Hematopoietic multipotent progenitor cell (in vitro differentiated cells): ENCODE results near the gene ZNF300. TPM values are rescaled to one million over a fixed set of nuclear protein-coding genes. Genes with fewer than 3 reads are reported as not detected.
"Not testable (repeated sequence)": the region's sequence is repeated elsewhere in the genome, so short reads cannot be mapped to it uniquely, and the experiment has no call there.

Experiments used
- DNase-seq, 3 donors: peaks; one replicate each; pipeline ENCODE4 v3.0.0-alpha.2; 2011 to 2015; ENCODE audit warnings: low read depth in 2 of 3, low spot score in 2 of 3
- total RNA-seq: library from RNA; depleted of rRNA; stranded (reverse); fragments of >200 nt; gene quantifications from one replicate; pipeline ENCODE4 v1.2.3, GENCODE V29; 2012

ZNF300 gene
- total RNA-seq, 1 donor, result 3.0 TPM

DNA sequence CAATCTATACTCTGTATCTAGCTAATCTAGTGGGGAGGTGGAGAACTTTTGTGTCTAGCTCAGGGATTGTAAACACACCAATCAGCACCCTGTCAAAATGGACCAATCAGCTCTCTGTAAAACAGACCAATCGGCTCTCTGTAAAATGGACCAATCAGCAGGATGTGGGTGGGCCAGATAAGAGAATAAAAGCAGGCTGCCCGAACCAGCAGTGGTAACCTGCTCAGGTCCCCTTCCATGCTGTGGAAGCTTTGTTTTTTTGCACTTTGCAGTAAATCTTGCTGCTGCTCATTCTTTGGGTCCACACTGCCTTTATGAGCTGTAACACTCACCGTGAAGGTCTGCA lies 58.5 kb downstream of the ZNF300 start, which contains the start of gene IRGM:
TSS of gene IRGM (plus strand) at position 214 of the 346 bp plus-strand sequence. CDS start 1,603 bp downstream, outside the sequence.
- not testable (repeated sequence) for DNase-seq

GRCh38 chr5:150845185-150845859 lies 59.5 kb downstream of the ZNF300 start:
- DNase-seq, result not testable (repeated sequence)

Other genes starting within 250 kb of the ZNF300 start
- gene MYOZ3, start 243.7 kb downstream of the ZNF300 start, total RNA-seq, result 10.2 TPM
- gene RBM22, start 203.9 kb downstream of the ZNF300 start, total RNA-seq, result 51.4 TPM
- gene DCTN4, start 146.0 kb downstream of the ZNF300 start, total RNA-seq, result 33.4 TPM
- gene SMIM3, start 126.2 kb downstream of the ZNF300 start, total RNA-seq, result 61.9 TPM
- gene IRGM, start 58.5 kb downstream of the ZNF300 start, total RNA-seq, result 4.0 TPM
- 0.54 TPM for gene GPX3, start 115.6 kb upstream of the ZNF300 start, total RNA-seq
- 123 TPM for gene TNIP1, start 176.1 kb upstream of the ZNF300 start, total RNA-seq